Right forelimb (tissue), 1 donor: ENCODE measurements around the gene DZIP1L.

Experiments used
- DNase-seq: peaks from one replicate; pipeline ENCODE4 v3.0.0-alpha.2; 2018

Gene DZIP1L

DNA sequence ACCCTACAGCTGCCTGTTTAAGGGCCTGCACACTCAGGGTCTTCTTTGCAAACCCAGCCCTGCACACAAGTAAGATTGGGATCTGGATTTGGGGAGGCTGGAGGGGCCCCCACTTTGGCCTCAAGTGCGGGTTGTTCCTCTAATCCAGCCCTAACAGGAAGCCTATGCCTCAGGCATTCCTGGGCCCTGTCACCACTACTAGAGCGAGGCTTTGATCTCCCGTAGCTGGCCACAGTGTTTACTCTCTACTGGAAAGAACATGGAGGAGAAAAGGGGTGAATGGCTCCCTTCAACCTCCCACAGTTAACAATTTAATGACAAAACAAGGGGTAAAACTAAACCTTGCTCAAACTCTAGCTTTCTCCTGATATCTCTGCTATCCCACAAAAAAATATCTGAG lies 48.4 kb downstream of the DZIP1L start:
- no peak for DNase-seq

DNA sequence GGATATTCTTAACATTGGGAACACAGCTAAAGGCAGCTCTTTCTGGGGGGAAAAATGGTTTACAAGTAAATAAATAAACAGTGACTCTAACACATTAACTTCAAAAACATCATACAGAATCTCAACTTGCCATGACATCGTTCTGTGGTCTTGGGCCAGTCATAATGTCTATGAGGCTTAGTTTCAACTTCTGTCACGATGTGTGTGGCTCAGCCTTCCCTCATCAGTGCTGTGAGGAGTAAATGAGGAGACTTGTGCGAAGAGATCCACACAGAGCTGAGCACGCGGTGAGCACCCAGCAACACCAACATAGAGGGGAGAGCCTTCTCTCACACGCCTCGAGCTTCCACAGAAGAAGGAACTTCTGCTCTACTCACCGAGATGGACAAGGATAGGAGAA lies 49.0 kb downstream of the DZIP1L start:
- DNase-seq = no peak

DNA sequence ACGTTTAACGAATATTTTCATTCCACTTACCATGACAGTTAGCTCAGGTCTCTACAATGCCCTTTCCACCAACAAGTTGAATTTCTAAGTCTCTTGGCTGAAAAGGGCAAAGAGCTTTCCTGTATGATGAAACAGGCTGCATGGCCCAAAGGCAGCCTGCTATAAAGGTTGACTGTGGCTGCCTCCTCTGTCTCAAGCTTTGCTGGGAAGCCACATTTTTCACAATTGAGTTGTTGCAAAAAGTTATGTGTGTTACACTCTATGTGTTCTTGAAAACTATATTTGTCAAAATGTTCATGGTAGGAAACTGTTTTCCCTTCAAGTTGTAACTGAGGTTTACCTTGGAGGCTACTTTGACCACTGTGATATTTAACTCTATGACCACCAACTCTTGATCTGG lies 49.5 kb downstream of the DZIP1L start:
- DNase-seq = no peak

DNA sequence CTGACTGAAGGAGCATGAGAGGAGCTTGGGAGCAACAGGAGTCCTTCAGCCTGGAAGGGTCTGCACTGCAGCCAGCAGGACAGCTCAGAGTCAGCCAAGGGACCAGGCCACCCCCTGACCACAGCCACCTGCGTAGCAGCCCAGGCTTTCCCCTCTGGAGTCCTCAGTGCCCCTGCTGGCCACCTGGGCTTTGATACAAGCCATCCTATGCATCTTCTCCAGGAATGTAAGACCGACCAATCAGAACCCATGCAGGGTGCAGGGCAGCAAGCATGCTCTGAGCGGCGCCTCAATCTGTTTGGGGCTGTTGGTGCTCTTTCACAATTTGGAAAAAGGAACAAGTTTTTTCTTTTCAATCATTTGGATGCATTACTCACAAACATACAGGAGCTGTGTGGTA lies 52.0 kb downstream of the DZIP1L start:
- DNase-seq = no peak

DNA sequence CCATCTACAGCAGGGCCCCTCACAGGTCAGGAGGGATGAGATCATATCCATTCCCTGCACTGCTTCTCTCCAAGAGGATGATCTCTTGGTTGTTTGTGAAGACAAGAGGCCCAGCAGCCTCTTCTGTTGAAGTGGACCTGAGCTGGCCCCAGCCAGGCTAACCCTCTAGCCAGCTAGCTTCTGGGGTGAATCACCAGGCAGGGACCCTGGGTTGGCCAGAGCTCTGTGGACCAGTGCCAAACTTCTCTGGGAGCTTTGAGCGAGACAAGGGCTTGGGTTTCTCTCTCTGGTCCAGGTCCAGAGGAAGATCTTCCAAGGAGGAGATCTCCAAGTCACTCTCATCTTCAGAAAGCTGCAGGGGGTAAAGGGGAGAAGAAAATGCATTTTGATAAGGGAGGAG lies 52.8 kb downstream of the DZIP1L start:
- DNase-seq = no peak

DNA sequence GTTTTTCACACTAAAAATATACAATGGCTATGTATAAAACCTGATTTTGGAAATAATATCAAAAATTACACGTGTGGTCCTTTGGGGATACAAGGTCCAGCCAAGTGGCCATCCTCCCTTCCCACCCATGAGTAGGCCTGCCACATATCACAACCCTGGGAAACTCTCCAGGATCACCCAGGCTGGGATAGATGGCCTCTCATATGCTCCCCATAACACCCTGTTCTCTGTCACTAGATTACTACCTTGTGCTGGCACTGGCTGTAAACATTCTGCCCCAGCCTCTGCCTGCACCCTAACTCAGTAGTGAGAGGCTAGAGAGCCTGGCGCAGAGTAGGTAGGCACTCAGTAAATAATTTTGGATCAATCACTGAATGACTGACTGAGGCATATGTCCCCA lies 53.4 kb downstream of the DZIP1L start:
- no peak for DNase-seq

DNA sequence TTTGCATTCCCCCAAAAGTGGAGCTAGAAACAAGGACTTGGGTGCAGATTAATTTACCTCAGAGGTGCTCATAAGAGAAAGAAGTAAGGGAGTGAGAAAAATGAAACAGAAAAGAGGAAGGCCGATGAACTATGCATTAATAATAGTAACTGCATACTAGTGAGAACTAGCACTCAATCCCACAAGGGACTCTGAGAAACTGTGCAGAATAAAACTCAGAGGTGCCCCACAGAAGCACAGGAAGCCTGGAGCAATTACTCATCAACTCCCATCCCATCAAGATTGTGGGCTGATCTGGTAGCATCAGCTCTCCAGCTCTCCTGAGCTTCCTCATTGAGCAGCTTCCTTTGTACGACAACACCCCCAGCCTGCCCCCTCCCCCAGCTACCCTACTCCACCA lies 54.6 kb downstream of the DZIP1L start:
- DNase-seq = no peak

DNA sequence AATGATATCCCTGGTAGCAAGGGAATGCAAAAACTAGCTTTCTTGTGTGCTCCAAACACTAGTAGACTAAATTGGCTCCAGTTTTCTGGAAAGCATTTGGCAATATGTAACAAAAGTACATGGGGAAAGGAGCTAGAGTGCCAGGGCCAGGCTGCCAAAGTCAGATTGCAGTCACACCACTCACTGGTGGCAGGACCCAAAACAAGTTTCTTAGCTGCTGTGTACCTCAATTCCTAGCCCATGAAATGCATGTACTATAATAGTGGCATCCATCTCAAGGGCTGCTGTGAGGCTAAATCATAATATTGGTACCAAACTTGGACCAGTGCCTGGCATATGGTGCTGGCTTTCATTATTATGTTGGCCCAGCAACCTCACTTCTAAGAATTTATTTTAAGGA lies 56.1 kb downstream of the DZIP1L start:
- DNase-seq = no peak

DNA sequence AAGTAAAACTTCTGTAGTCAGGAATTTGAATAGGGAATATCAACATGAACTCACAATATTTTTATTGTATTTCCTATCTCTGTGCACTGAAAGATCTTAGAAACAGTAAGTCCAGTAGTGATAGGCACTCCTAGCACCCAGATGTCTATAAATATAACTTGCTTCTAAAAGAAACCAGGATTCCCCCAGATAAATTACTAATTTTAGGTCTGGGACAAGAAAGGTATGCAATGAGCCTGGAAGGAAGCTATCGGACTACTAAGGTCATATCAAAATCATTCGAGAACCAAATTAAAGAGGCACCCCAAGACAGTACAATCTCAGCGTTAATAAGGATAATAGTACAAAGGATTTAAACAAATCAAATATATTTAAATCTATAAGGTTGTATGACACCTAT lies 58.0 kb downstream of the DZIP1L start:
- DNase-seq = no peak

DNA sequence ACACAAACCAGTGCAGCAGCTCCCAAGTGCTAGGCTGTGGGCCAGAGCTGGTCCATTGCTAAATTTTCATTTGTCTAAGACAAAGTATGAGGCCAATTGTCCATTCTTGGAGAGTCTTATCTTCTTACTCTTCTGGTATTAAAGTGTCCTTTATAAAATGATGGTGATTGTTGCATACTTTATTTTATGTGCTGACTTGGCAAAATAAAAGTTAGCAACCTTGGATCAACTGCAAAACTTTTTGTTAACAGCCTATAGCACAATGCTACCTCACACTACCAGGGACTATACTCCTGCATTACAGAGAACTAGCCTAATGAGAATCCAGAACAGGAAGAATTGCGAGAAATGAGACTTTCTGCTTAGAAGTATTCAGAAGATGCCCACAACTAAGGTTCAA lies 61.4 kb downstream of the DZIP1L start:
- no peak for DNase-seq

DNA sequence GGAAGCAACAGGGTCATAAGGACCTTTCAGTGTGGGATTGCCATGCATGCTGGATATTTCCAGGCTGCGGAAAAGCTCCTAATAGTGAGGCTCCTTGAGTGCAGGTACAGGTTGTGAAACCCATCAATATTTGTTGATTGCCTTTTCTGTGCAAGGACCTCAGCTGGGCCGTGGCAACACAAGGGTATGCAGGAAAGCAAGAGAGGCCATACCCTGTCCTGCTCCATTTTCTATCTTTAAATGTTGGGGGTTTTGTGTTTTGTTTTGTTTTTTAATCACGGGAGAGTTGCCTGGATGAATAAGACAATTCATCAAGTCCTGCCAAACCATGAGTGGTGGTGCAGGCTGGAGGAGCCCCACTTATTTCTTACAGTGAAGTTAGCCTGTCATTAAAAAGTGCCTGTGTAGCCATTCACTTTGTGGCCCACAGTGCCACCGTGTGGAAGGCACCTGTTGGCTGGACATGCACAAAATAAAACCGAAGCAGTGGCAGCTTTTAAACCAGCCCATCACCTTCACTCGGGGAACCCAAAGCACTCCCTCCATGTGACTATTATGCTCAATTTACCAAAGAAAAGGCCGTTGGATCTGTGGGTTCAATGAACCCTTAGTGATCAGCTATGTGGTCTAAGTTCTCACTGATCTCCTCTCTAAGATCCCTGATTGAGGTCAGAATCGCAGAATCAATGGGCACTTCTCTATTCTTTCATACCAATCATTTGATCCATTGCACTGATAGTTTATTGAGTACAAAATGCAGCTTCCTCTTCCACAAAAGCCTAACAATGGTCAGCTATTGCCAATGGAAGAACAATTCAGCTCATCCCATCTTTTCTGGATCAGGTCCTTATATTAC lies 63.2 kb downstream of the DZIP1L start:
- DNase-seq = no peak

DNA sequence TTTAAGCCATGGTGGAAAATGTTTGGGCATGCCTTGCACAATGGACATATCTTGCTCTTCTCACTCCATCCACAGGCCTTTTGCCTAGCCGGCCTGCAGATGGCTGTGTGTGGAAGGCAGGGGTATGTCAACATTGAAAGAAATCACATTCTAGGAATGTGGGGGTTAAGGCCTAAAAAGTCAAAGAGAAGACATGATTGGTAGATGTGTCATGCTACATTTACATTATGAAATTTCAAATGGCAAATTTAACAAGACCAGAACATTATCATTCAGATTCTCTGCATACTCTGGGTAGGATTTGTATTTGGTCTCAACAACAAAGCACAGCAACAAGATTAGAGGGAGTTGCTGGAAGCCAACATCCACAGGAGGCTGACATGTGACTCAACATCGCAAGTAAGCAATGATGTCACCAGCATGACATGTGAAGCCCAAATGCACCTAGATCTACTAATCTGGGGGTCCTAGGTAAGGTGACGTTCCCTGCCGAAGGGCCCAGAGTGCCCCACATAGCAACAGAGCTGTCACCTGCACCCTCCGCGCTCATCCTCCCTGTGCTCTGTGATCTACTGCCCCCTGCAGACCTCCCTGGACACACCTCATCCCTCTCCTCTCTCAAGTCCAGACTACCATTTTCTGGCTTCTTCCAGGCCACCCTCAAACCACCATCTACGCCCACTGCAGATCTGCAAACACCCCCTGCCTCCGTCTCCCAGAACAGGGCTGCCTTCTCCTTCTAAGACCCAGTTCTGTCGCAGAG lies 66.1 kb downstream of the DZIP1L start:
- no peak for DNase-seq

DNA sequence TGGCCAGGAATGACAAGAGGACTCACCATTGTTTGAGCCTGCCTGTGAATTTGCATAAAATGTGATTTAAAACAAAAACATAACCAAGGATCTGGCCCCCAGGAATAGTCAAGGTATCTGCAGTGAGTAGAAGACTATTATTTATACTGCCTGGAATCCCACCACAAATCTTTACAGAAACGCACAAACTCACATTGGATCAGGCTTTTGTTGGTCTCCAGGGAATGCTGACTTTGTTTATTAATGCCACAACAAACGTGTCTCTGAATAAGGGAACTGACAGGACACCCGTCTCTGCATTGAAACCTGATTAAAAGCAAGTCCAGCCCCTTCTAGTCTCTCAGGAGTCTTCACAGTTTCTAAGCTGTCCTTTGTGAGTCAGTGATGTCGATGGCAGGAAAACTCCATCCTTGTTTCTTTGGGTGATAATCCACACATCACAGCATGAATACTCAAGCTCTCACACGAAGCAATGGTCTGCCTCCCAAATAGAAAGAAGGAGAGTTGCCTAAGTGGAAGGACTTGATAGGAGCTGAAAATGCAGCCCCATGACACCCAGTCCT lies 67.7 kb downstream of the DZIP1L start:
- DNase-seq = no peak

DNA sequence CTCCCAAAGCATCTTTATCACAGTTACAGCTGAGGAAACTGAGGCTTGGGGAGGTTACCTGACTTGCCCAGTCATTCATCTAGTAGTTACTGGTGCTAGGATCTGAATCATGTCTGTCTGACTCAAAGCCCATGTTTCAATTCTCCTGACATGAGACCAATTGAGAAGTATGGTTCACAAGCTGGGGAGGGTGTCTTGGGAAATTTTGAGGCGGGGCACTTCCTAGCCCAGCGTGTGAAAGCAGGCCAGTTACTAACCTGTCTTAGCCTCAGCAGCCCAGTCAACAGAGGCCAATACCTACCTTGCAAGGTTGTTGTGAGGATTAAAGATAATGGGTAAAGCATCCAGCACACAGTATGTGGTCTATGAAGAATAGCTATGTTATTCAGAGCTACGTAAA lies 68.5 kb downstream of the DZIP1L start:
- DNase-seq = no peak

DNA sequence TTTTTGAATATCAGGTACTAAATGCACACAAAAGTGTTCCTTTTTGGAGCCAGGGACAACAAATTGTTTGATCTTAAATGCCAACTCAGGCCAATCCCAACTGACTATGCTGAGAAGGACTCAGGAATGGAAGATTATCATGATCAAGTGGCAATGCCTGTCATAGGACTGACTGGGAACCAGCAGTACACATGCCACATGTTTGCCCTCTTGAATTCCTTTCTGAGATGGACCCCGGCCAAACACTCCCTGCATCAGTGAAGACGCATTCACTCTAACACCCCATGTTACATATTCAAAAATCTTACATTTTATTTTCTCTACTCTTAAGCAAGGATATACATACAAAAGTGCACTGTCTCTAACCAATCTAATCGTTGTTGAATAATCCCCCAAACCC lies 69.3 kb downstream of the DZIP1L start:
- DNase-seq = no peak

DNA sequence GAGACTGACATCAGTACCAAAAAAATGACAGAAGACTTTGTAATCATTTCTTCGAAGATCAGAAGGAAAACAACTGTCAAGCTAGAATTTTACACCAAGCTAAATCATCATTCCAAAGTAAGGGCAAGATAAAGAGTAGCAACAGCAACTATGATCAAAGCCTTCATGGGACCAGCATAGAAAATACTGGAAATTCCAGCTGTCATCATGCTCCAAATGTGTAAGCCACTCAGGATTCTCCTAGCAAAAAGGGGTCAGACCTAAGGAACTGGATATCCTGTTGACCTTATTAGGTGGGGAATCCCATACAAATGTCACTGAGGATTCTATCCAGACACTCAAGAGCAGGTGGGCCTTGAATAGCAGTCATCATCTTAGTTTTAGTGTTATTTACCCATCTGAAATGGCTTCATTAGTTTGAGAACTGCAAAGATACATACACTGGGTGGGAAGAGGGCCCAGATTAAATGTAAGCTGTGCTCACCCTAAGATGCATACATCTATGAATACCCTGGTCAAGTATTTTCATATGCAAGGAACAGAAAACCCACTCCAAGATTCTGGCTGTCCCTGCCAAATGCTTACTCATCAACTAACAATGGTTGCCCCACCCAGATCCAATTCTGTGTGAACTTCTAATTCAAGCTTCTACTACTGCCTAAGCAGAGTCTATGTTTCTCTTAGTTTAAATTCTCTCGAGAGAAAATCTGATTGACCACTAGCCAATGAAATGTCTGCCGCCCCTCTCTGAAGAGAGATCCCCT lies 72.0 kb downstream of the DZIP1L start:
- DNase-seq = no peak

DNA sequence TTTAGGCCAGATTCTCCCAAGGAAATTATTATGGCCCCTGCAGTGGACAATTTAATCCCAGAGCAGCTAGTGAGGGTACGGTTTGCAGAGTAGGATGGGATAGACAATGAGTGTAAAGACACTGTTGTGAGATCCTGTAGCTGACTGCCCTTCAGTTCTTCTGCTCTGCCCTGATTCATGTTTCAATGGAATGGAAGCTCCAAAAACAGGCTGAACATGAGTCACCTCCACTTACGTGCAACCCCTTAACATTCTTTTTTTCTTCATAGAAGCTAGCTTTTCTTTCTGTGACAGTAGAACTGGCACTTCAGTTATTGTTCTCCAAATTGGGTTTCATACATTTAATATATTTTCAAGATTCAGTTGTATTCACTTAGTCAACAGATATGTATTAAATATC lies 73.4 kb downstream of the DZIP1L start:
- no peak for DNase-seq

DNA sequence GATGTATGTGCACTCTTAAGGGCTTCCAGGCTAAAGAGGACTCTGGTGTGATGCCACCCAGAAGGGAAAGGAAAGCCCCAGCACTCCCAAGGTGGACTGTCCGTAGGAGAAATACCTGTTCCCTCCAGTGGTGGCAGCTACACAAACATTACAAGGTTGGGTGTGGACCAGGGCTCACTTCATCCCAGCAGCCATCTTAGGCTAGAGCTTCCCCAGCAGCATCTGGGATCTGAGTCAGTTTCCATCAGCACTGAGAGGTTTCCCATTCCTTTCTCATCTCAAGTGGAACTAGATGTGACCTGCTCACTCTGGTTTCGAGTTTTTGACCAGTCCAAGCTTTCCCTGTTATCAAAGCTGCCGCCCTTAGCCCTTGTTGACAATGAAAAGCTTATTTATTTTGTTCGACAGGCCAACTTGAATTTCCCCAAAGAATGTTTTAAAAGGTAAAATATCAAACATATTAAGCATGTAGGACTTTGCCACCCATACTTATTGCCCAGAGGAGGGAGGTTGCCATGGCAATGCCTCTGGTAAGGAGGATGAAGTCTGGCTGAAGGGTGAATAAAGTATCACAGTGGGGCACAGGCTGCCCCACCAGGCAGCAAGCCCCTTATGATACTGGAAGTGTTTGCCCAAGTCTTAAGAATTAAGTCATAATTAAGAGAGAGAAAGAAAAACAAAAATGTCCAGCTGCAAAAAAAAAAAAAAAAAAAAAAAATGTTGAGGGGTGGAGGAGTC lies 76.5 kb downstream of the DZIP1L start:
- DNase-seq = no peak

DNA sequence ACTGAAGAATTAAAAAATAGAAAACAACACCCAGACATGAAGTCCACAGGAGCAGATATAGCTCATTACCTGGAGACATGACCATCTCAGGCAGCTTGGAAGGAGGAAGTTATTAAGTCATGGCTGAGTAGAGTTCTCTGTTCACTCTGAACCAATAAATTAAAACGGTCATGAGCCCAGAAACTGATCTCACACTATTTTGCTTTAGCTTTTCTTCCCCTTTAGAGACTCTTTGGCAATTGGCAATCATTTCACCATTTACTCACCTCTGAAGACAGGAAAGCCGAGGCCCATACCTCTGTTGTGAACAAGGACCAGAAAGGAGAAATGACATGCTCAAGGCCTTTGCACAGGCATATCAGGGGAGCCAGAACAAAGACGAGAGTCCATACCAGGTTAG lies 78.8 kb downstream of the DZIP1L start:
- no peak for DNase-seq

DNA sequence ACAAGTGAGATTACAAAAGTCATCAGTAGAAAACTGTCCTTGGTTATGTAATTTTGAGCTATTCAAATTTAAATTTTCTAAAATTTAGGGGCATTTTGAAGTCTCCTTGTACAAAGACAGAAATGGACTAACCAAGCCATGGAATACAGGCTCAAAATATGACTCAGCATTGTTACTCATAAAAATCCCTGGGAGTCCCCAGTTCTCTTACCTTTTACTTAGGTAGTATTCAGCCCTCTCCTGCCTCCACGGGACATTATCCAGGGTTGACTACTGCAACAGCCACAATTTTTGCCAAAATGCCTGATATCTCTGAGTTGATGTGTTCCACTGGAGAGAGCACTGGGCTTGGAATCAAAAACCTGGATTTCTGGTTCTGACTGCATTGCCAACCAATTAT lies 80.5 kb downstream of the DZIP1L start:
- DNase-seq = no peak

DNA sequence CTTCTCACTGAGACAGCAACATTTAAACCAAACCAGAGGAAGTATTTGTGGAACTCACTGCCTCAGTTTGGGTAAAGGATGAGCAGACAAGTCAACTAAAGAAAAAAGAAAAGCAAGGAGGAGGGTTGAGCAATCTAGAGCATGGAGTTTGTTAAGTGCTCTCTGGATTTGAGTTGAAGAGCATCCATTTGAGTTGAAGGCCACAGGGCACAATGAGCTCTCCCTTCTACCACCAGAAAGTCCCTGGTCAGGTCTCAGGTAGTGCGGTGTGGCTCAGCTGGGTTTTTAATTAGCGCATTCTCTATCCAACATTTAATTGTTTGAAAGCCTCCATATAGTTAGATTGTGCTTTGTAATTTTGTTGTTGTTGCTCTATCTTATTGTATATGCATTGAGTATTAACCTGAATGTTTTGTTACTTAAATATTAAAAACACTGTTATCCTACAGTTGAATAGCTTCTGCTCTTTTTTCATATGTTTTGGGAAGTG lies 82.2 kb downstream of the DZIP1L start:
- DNase-seq = no peak

DNA sequence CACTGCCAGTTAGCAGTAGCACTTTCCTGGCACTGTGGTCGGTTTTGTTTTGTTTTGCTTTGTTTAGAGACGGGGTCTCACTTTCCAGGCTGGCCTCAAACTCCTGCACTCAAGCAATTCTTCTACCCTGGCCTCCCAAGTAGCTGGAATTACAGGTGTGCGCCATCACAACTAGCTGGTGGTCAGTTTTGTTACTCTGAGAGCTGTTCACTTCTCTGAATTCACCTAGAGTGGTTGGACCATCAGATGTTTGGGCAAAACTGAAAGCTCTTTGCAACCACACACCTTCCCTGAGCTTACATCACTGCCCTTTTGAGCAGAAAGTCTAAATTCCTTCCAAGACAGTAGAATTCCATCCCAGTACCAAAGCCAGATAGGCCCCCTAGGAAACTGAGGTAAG lies 82.8 kb downstream of the DZIP1L start:
- no peak for DNase-seq

DNA sequence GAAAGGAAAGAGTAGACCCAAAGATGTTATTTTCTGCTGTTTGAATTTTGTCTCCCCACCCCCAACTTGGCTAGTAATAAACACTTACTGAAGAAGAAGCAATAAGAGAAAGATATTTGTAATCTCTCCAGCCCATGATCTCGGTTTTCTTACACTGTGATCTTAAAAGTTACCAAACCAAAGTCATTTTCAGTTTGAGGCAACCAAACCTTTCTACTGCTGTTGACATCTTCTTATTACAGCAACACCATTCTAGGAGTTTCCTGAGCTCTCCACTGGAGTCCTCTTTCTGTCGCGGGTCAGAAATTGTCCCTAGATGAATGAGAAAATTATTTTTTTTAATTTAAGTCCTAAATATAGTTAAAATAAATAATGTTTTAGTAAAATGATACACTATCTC lies 83.9 kb downstream of the DZIP1L start:
- DNase-seq = no peak
